ENCODE data around the gene STOM.

DNA sequence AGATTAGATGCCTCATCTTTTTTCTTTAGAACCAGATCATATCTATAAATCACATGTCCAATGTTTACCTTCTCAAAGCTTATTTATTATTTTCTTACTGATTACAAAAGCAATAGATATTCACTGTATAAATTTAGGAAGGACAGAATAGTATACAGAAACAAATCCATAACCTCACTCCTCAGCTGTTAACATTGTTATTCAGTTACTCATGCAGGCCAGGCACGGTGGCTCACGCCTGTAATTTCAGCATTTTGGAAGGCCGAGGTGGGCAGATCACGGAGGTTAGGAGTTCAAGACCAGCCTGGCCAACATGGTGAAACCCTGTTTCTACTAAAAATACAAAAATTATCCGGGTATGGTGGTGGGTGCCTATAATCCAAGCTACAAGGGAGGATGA is 15.3 kb downstream of the STOM start:
- TF ChIP-seq YY1 (IDR thresholded peaks at IDR 0.05; ENCODE audit: insufficient read depth, insufficient read length) (no peak), SUZ12 (IDR thresholded peaks at IDR 0.05; ENCODE audit: extremely low read depth, insufficient read depth, insufficient read length) (no peak)

All from NT2/D1 (cell line).